IPS DF 19.7 (cell line): ENCODE measurements around the gene EFHC1.

Experiments
- DNase-seq: peaks from one replicate; pipeline ENCODE4 v3.0.0-alpha.2; 2013; ENCODE audit warnings: low read depth, low spot score

EFHC1 gene

DNA sequence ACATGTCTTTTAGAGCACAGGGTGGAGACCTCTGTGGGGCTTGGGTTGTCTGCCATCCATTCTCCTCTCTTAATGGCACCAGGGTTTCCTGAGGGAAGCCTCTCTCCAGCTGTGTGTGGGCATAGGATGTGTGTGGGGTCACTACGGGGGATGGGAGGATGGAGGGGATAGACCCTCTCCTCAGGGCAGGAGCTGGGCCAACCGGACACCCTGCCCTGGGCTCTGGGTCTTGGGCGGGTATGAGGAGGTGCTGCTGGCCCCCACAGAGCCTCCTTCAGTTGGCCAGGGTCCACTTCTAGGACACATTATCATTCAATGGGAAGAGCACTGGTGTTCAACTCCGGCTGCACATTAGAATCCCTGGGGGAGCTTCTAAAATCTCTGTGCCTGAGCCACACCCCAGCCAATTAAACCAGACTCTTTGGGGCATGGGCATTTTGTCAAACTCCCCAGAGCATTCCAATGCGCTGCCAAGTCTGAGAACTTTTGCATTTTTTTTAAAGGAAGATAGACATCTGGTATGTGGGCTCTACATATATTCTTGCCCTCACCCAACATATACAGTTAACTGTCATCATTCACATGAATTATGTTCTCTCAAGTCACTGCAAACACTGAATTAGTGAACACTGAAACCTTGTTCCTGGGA lies 118.2 kb downstream of the EFHC1 start:
- DNase-seq: no peak

DNA sequence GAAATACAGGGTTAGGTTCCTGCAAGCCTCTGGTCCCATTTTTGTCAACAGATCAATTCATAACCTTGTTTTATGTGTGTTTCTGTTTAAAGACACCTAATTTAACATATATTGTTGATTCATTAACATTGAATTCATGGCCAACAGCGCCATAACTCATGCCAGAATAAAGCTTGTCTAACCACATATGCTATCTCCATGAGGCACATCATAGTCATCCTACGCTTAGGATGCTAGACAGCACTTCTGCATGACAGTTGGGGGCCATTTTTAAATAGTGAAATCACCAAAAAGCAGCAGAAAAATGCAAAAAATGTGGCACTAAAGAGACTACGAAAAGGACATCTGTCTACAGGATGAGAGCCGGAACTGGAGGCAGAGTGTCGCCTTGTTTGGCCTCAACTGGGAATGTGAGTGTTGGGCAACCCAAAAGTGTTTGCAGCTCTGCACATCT lies 118.8 kb downstream of the EFHC1 start:
- no peak for DNase-seq

DNA sequence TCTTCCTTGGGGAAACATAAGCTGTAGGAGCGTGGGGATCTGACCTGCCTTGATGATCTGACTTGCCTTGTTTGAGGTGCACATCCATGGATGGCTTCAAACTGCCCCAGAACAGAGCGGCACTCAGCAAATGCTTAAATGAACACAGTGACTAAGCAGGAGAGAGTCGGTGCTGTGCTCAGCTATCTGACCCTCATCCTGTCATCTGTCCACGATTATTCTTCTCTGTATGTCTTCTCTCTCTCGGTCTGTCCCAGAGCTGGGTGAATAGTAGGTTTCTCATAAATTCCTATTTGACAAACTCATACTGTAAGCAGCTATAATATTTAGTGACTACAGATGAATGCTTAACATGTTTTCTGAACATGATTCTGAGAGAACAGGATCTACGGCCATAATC lies 119.5 kb downstream of the EFHC1 start:
- DNase-seq: no peak

DNA sequence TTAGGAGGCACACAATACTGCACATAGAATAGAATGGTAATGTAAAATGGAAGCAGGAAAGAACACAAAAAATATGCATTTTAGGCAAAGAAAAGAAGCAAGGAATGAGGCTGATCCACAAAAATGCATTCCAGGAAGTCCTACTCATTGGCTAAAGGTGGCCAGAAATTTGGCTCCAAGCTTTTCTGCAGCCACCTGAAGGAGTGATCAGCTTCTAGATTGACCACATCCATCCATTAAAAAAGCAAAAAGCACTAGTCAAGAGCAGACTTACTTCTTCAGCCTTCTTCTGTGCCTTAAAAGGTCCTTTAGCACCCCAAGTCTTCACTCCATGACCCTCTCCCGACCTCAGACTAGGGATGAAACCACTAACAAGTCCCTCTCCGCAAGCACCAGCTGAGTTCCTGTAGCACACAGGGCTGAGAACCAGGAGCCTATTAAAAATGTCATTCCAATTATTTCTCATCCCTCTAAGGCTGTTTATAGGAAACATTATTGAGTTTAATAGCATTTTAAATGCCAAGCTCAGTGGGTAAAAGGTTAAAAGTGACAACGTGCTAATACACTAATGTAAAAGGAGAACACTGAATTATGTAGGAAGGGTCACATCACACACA lies 120.3 kb downstream of the EFHC1 start:
- no peak for DNase-seq

DNA sequence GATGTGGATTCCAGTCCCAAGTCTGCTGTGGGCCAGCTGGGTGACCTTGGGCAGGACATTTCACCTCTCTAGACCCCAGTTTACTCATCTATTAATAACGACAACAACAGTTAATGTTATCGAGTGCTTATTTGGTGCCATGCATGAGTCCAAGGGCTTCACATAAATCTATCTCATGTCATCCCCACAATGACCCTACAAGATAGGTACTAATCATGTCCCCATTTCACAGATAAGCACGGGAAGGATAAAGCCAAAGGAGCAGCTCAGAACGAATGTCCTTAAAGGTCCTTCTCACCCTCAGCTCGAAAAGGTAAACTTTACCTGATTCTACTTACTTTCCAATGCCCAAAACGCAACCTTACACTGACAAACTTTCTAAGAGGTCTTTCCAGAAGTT lies 121.0 kb downstream of the EFHC1 start:
- DNase-seq: no peak

- DNase-seq: no peak
Observed at GRCh38 chr6:52543262-52543661, 123.1 kb downstream of the EFHC1 start.

- no peak for DNase-seq
Observed at GRCh38 chr6:52543729-52544601, 123.8 kb downstream of the EFHC1 start.

- DNase-seq: no peak
Observed at GRCh38 chr6:52544602-52545405, 124.7 kb downstream of the EFHC1 start.

DNA sequence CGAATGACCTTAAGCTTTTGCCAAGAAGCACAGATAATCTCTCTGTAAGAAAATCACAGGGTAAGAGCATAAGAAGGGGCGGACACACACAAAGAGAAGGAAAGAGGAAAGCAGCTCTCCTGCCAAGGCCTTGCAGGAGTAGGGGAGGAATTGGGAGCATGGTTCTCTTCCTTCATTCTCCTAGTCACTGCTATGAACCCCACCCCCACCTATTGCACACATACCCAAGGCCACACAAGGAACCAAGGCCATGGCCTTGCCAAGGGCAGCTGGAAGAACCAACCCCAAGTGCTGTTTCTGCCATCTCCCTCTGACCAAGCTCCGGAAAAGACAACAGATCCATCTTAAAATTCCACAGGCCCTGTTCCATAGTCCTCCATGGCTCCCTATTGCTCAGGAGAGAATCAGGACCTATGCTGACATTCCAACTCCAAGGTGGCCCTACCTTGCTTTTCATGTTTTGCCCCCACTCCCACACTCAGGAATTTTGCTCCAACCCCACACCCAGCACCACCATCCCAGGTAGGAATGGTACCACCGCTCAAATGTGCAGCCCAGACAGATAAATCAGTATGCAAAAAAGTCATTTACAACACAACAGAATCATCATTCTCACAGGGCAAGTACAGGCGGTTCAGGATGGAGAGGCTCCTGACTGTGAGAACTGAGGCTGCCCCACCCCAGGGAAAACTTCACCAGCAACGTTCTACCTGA lies 125.4 kb downstream of the EFHC1 start:
- DNase-seq: no peak

- no peak for DNase-seq
Observed at GRCh38 chr6:52546192-52546591, 126.0 kb downstream of the EFHC1 start.

DNA sequence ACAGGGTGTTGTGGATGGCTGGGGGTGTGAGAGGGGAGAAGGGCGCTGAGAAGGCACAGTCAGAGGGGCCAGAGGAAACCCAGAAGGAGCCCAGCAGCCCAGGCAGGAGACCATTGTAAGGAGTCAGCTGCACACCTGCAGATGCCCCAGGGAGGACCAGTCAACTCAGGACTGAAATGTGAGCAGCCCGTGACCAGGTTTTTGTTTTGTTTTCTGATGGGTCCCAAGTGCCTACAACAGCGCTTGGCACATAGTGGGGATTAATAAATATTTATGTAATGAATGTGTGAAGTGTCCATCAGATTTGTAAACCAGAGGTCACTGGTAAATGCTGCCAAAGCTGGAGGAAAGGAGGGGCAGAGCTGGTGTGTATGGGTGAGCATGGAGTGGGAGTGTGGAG lies 126.5 kb downstream of the EFHC1 start:
- DNase-seq: no peak

GRCh38 chr6:52547647-52548352 lies 127.7 kb downstream of the EFHC1 start:
- no peak for DNase-seq

DNA sequence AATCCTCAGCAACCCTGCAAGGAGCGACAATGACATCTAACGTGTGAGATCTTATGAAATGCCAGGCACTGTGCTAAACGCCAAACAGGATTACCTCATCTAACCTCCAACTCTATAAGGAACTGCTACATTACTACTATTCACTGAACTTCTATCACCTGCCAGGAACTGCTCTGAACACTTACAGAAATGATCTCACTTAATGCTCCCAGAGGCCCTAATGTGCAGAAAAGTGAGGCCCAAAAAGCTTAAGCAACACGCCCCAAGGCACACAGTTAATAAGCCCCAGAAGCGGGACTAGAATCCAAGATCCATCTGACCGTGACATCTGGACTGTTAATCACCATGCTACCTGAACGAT lies 128.2 kb downstream of the EFHC1 start:
- no peak for DNase-seq

- no peak for DNase-seq
Observed at GRCh38 chr6:52548999-52549398, 128.9 kb downstream of the EFHC1 start.

- DNase-seq: no peak
Observed at GRCh38 chr6:52549428-52549827, 129.3 kb downstream of the EFHC1 start.

- DNase-seq: no peak
Observed at GRCh38 chr6:52550014-52550575, 130.0 kb downstream of the EFHC1 start.

DNA sequence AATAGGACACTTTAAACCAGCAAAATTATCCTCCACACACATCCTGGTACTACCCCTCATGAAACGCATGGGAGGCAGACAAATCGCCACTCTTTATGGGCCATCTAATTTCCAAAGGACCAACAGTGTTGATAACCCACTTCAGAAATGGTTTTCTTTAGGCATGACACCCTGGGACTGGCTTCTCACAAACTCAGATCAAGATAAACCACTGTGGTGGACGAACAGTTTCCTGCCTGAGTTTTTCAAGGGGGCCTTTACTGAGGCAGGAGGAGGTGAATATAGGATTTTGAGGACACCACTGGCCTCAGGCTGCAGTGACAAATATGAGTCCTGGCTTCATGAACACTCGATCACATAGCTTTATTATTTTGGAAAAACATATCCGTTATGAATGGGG lies 130.7 kb downstream of the EFHC1 start:
- DNase-seq: no peak

GRCh38 chr6:52551483-52552277 lies 131.5 kb downstream of the EFHC1 start:
- no peak for DNase-seq

DNA sequence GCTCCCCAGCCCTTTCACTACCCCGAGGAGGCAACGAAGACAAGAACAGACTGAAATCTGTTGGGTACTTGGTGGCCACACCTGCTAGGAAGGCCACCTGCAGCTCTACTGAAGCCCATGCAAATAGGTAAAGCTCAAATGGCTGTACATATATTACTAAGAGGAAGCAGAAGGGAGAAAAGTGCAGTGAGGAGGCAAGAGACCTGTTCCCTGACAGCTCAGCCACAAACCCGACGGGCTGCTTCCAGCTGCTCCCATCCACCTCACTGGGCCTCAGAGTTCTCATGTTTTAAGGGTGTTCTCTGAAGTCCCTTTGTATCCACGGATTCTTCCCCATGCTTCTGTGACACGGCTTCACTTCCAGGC lies 132.1 kb downstream of the EFHC1 start:
- DNase-seq: no peak

DNA sequence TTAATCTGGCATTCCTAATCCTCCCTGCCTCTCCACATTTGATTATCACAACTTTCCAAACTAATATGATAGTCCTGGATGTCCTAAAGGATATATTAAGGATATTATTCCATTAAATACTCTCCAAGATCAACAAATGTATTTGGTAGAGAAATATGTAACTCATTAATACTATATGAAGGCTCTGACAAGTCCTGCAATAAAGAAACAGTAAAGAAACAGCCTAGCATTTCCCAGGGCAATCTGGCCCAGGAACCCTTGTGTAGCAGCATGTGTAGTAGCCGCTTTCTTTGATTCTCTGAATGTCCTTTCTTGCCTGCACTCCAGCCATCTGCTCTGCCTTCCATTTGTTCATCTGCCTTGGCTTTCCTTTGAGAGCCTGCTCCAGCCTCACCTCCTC lies 133.0 kb downstream of the EFHC1 start:
- DNase-seq: no peak
